GM18502 (cell line): ENCODE data around the gene COPB1.
"Not testable (repeated sequence)": the region's sequence is repeated elsewhere in the genome, so short reads cannot be mapped to it uniquely, and the experiment has no call there.

ENCODE experiments used
- ATAC-seq: cut with Tn5 transposase; IDR thresholded peaks from one replicate; pipeline ENCODE4 v1.9.1; 2021; ENCODE audit warnings: mild to moderate bottlenecking; ENCODE audit not compliant: unreplicated experiment, poor library complexity

COPB1 gene

GRCh38 chr11:14499560-14500180 lies at the start of gene COPB1:
TSS of gene COPB1 (minus strand) at chr11:14499811. CDS start at chr11:14498928, 883 bp downstream.
- ATAC-seq: peak; percentile 94

DNA sequence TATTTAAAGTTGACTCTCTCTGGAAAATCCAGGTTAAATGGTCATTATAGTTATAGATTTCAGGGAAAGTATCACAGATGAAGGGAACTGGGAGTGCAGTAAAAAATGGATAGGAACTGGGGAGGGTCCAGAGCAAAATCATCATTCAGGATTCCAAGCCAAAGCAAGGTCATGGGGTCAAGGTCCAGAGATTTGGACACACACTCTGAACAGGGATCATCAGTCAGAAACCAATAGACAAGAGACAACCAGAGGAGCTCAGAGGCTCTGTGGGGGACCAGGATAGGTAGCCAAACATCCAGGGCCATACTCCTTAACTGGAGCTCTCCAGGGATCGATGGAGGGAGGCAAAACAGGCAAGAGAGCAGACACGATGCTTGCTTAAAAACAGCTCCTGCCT lies 47.8 kb upstream of the COPB1 start:
- ATAC-seq: no peak

- ATAC-seq: no peak
Measured at GRCh38 chr11:14546672-14547071, 47.1 kb upstream of the COPB1 start.

DNA sequence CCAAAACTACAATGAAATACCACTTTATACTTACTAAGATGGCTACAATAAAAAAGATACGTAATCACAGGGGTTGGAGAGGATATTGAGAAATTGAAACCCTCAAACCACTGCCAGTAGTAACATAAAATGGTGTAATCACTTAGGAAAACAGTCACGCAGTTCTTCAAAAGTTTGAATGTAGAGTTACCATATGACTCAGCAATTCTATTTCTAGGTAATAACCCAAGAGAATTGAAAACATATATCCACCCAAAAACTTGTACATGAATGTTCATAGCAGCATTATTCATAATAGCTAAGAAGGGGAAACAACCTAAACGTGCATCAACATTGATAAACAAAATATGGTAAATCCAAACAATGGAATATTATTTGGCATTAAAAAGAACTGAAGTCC lies 45.0 kb upstream of the COPB1 start:
- peak; percentile 89 for ATAC-seq

GRCh38 chr11:14543260-14543659 lies 43.6 kb upstream of the COPB1 start:
- ATAC-seq: no peak

GRCh38 chr11:14542324-14542723 lies 42.7 kb upstream of the COPB1 start:
- ATAC-seq: no peak

- ATAC-seq: no peak
Measured at GRCh38 chr11:14541192-14541947, 41.8 kb upstream of the COPB1 start.

GRCh38 chr11:14539982-14540421 lies 40.4 kb upstream of the COPB1 start:
- no peak for ATAC-seq

GRCh38 chr11:14538926-14539554 lies 39.4 kb upstream of the COPB1 start:
- ATAC-seq: no peak

DNA sequence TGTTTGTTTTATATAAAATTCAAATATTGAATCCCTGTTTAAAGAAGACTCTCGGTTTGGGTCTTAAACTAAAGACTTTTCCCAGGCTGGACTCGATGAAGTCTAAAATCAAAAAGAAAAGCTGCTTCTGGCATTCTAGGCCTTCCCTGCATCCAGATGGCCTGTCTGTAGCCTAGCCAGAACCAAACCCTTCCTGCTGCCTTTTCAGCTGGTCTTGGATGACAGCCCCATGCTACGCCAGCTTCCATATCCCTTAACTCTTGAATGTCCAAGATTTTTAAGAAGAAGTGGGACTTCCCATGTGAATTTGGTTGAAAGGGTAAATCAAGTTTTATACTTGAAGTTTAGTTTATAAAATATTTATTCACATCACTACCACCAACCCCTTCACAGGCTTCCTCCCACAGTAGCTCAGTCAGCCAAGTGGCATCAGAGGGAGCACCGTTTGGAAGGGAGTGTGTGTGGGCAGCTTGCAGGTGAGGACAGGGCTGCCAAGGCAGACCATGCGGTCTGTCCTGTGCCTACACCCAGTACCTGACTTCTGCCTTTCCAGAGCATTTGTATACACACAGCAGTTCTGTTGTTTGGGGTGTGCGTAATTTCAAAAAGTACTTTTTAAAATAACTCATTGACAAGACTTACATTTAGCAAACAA lies 38.8 kb upstream of the COPB1 start:
- ATAC-seq: no peak

GRCh38 chr11:14537134-14537599 lies 37.6 kb upstream of the COPB1 start:
- peak; percentile 76 for ATAC-seq

- not testable (repeated sequence) for ATAC-seq
Measured at GRCh38 chr11:14535166-14535565, 35.6 kb upstream of the COPB1 start.

DNA sequence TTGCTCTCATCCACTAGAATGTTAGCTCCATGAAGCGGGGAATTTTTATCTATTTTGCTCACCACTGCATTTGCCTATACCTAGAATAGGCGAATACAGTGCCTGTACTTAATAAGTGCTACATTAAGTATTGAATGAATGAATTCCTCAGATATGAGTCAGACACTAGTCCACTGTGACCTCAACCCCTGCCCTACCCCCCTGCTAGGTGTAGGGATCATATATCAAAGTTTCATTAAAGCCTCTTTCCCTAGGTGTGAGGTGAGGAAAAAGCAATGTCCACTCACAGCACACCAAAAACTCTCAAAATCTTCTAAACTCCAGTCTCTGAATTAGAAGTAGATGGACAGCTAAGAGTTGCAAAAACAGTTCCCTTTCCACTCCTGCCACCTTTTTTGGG lies 30.3 kb upstream of the COPB1 start:
- no peak for ATAC-seq

GRCh38 chr11:14529321-14529720 lies 29.7 kb upstream of the COPB1 start:
- ATAC-seq: no peak

DNA sequence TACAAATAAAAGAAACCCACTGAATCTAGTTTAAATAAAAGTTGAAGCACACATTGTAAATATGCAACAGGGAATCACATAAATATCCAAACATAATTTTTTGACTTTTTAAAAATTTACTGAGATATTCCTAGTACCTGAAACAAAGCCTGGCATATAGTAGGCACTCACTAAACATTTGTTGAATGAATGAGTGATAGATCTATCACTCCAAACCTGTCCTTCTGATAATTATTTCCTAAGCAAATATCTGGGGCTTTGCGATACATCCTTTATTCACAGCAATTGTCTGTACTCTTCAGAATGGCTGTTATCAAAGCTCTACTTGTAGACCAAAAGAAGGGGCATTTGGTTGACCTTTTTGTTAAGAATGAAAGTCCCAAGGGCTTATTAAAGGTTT lies 23.2 kb upstream of the COPB1 start:
- no peak for ATAC-seq

GRCh38 chr11:14522245-14522644 lies 22.6 kb upstream of the COPB1 start:
- no peak for ATAC-seq

- no peak for ATAC-seq
Measured at GRCh38 chr11:14520747-14521151, 21.1 kb upstream of the COPB1 start.

- ATAC-seq: peak; percentile 90
Measured at GRCh38 chr11:14519917-14520746, 20.5 kb upstream of the COPB1 start, which contains the start of gene PSMA1. TSS of gene PSMA1 (minus strand) at chr11:14520386. CDS start at chr11:14520299, 87 bp downstream.

- peak; percentile 6 for ATAC-seq
Measured at GRCh38 chr11:14519597-14519916, 19.9 kb upstream of the COPB1 start.

- no peak for ATAC-seq
Measured at GRCh38 chr11:14518820-14519219, 19.2 kb upstream of the COPB1 start.
